GM18498 (cell line): ENCODE data around the gene CLIC5.

ENCODE experiments used
- ATAC-seq: cut with Tn5 transposase; IDR thresholded peaks from one replicate; pipeline ENCODE4 v1.9.1; 2021; ENCODE audit warnings: mild to moderate bottlenecking, moderate library complexity; ENCODE audit not compliant: unreplicated experiment

Gene CLIC5

GRCh38 chr6:46015119-46015968, at the start of gene CLIC5:
TSS of gene CLIC5 (minus strand) at chr6:46015860. CDS start at chr6:46015542, 318 bp downstream.
- ATAC-seq: no peak

- no peak for ATAC-seq
Measured at GRCh38 chr6:46062991-46063390, 47.3 kb upstream of the CLIC5 start.

- ATAC-seq: no peak
Measured at GRCh38 chr6:46062312-46062711, 46.7 kb upstream of the CLIC5 start.

- no peak for ATAC-seq
Measured at GRCh38 chr6:46061497-46061896, 45.8 kb upstream of the CLIC5 start.

- no peak for ATAC-seq
Measured at GRCh38 chr6:46059608-46060007, 43.9 kb upstream of the CLIC5 start.

GRCh38 chr6:46058951-46059350, 43.3 kb upstream of the CLIC5 start:
- ATAC-seq: no peak

- ATAC-seq: no peak
Measured at GRCh38 chr6:46057792-46058191, 42.1 kb upstream of the CLIC5 start.

- ATAC-seq: no peak
Measured at GRCh38 chr6:46056906-46057529, 41.4 kb upstream of the CLIC5 start.

- no peak for ATAC-seq
Measured at GRCh38 chr6:46054516-46054915, 38.9 kb upstream of the CLIC5 start.

- ATAC-seq: no peak
Measured at GRCh38 chr6:46053039-46053933, 37.6 kb upstream of the CLIC5 start.

GRCh38 chr6:46052479-46052878, 36.8 kb upstream of the CLIC5 start:
- ATAC-seq: no peak

- no peak for ATAC-seq
Measured at GRCh38 chr6:46051962-46052361, 36.3 kb upstream of the CLIC5 start.

GRCh38 chr6:46050845-46051405, 35.3 kb upstream of the CLIC5 start:
- ATAC-seq: no peak

- ATAC-seq: no peak
Measured at GRCh38 chr6:46048646-46049297, 33.1 kb upstream of the CLIC5 start.

GRCh38 chr6:46046558-46047174, 31.0 kb upstream of the CLIC5 start:
- no peak for ATAC-seq

- ATAC-seq: no peak
Measured at GRCh38 chr6:46044881-46045617, 29.4 kb upstream of the CLIC5 start.

- peak; percentile 90 for ATAC-seq
Measured at GRCh38 chr6:46042355-46042999, 26.8 kb upstream of the CLIC5 start.

- no peak for ATAC-seq
Measured at GRCh38 chr6:46040288-46040687, 24.6 kb upstream of the CLIC5 start.

- no peak for ATAC-seq
Measured at GRCh38 chr6:46039646-46040045, 24.0 kb upstream of the CLIC5 start.
